SJCRH30 (cell line): Measurements from ENCODE around the gene SLC50A1. TPM values are rescaled to one million over a fixed set of nuclear protein-coding genes. Genes with fewer than 3 reads are reported as not detected.

Experiments
- DNase-seq, 2 experiments: peaks; one replicate each; pipeline ENCODE4 v3.0.0-alpha.2; 2015 to 2020
- H3K27ac ChIP-seq: fragments of 250-450 bp; sonication (Bioruptor Pico); 2 replicates; pipeline ENCODE4 v1.5.1; 2020; ENCODE audit warnings: mild to moderate bottlenecking, moderate library complexity
- H3K27me3 ChIP-seq: fragments of 250-450 bp; sonication (Bioruptor Pico); 2 replicates; pipeline ENCODE4 v1.5.1; 2020; ENCODE audit warnings: mild to moderate bottlenecking, moderate library complexity
- H3K36me3 ChIP-seq: fragments of 250-450 bp; sonication (Bioruptor Pico); 2 replicates; pipeline ENCODE4 v1.5.1; 2020; ENCODE audit warnings: mild to moderate bottlenecking, moderate library complexity
- H3K4me1 ChIP-seq: fragments of 250-450 bp; sonication (Bioruptor Pico); 2 replicates; pipeline ENCODE4 v1.5.1; 2020; ENCODE audit warnings: mild to moderate bottlenecking, moderate library complexity
- H3K4me3 ChIP-seq: fragments of 250-450 bp; sonication (Bioruptor Pico); 2 replicates; pipeline ENCODE4 v1.5.1; 2020; ENCODE audit warnings: mild to moderate bottlenecking, moderate library complexity
- H3K9me3 ChIP-seq: fragments of 250-450 bp; sonication (Bioruptor Pico); replicated peaks from 2 replicates; pipeline ENCODE4 v1.5.1; 2020; ENCODE audit warnings: mild to moderate bottlenecking, moderate library complexity
- total RNA-seq: library from RNA; depleted of rRNA; stranded (reverse); fragments of >200 nt; shearing (Covaris generic); gene quantifications from 2 replicates; pipeline ENCODE4 v1.2.3, GENCODE V29; 2014

SLC50A1 gene
- total RNA-seq, 1 experiment from 2014 or later = 12.9 TPM

- DNase-seq = peak in 1 of 2 experiments; percentile 48
- Histone ChIP-seq H3K4me1 (peaks cover 52% of the 10 kb centered on the region), H3K27ac (no peak overlapping the region), H3K27me3 (peaks cover 14% of the 10 kb centered on the region; the same call in 1 of the 2 replicates), H3K9me3 (no peaks in the 10 kb centered on the region), H3K36me3 (no peaks in the 10 kb centered on the region), H3K4me3 (peak overlapping the region; percentile 58)
These were observed 9.6 kb upstream of the SLC50A1 start for GRCh38 chr1:155125946-155126555.

GRCh38 chr1:155126556-155127104 is 9.0 kb upstream of the SLC50A1 start:
- peaks cover 14% of the 10 kb centered on the region; the same call in 1 of the 2 replicates for H3K27me3 ChIP-seq
- peak; percentile 48 to 56 for DNase-seq
- H3K4me3 ChIP-seq = peak overlapping the region; percentile 58
- H3K36me3 ChIP-seq = no peaks in the 10 kb centered on the region
- peak overlapping the region; percentile 18; the same call in 1 of the 2 replicates for H3K27ac ChIP-seq
- H3K9me3 ChIP-seq = no peaks in the 10 kb centered on the region
- H3K4me1 ChIP-seq = peaks cover 52% of the 10 kb centered on the region

- H3K27ac ChIP-seq = peak within 1 kb of the TSS; percentile 18; the same call in 1 of the 2 replicates
These were observed 8.3 kb upstream of the SLC50A1 start, which contains the start of gene EFNA1 for GRCh38 chr1:155127105-155127966. TSS of gene EFNA1 (plus strand) at chr1:155127876. CDS start at chr1:155127978, 102 bp downstream.

GRCh38 chr1:155127967-155128754 is 7.5 kb upstream of the SLC50A1 start:
- DNase-seq = no peak
- no peaks in the 10 kb centered on the region for H3K36me3 ChIP-seq
- peak overlapping the region; percentile 58 for H3K4me3 ChIP-seq
- peaks cover 14% of the 10 kb centered on the region; the same call in 1 of the 2 replicates for H3K27me3 ChIP-seq
- H3K9me3 ChIP-seq = no peaks in the 10 kb centered on the region
- H3K4me1 ChIP-seq = peaks cover 52% of the 10 kb centered on the region
- no peak overlapping the region for H3K27ac ChIP-seq

More at GRCh38 chr1:155127105-155127966, 8.3 kb upstream of the SLC50A1 start, which contains the start of gene EFNA1:
- H3K27me3 ChIP-seq = peaks cover 14% of the 10 kb centered on the region; the same call in 1 of the 2 replicates
- peaks cover 52% of the 10 kb centered on the region for H3K4me1 ChIP-seq
- H3K36me3 ChIP-seq = no peaks in the 10 kb centered on the region
- H3K9me3 ChIP-seq = no peaks in the 10 kb centered on the region
- peak within 1 kb of the TSS; percentile 58 for H3K4me3 ChIP-seq
- DNase-seq = peak; percentile 44 to 57

GRCh38 chr1:155128755-155129473 is 6.7 kb upstream of the SLC50A1 start:
- H3K36me3 ChIP-seq = no peaks in the 10 kb centered on the region
- no peak overlapping the region; the same call in 1 of the 2 replicates for H3K4me3 ChIP-seq
- no peak for DNase-seq
- H3K4me1 ChIP-seq = peaks cover 49% of the 10 kb centered on the region
- H3K27ac ChIP-seq = no peak overlapping the region
- H3K9me3 ChIP-seq = no peaks in the 10 kb centered on the region
- peaks cover 11% of the 10 kb centered on the region; the same call in 1 of the 2 replicates for H3K27me3 ChIP-seq

- Histone ChIP-seq H3K9me3 (no peaks in the 10 kb centered on the region), H3K27ac (no peak overlapping the region), H3K27me3 (peaks cover 11% of the 10 kb centered on the region; the same call in 1 of the 2 replicates), H3K4me1 (peaks cover 34% of the 10 kb centered on the region), H3K4me3 (no peak overlapping the region), H3K36me3 (no peaks in the 10 kb centered on the region)
- no peak for DNase-seq
These were observed 5.2 kb upstream of the SLC50A1 start for GRCh38 chr1:155130272-155131006.

- peaks cover 8% of the 10 kb centered on the region; the same call in 1 of the 2 replicates for H3K27me3 ChIP-seq
- no peak overlapping the region for H3K27ac ChIP-seq
- H3K36me3 ChIP-seq = no peaks in the 10 kb centered on the region
- no peaks in the 10 kb centered on the region for H3K9me3 ChIP-seq
- H3K4me3 ChIP-seq = no peak overlapping the region
- peaks cover 26% of the 10 kb centered on the region for H3K4me1 ChIP-seq
- DNase-seq = no peak
These were observed 4.4 kb upstream of the SLC50A1 start for GRCh38 chr1:155131285-155131684.

- H3K36me3 ChIP-seq = no peaks in the 10 kb centered on the region
- no peak overlapping the region for H3K27ac ChIP-seq
- no peak overlapping the region for H3K4me3 ChIP-seq
- peaks cover 22% of the 10 kb centered on the region for H3K4me1 ChIP-seq
- peaks cover 8% of the 10 kb centered on the region; the same call in 1 of the 2 replicates for H3K27me3 ChIP-seq
- H3K9me3 ChIP-seq = no peaks in the 10 kb centered on the region
- no peak for DNase-seq
These were observed 3.8 kb upstream of the SLC50A1 start for GRCh38 chr1:155131856-155132255.

- no peak for DNase-seq
- peaks cover under 1% of the 10 kb centered on the region; the same call in 1 of the 2 replicates for H3K27me3 ChIP-seq
- H3K4me3 ChIP-seq = no peak overlapping the region
- H3K4me1 ChIP-seq = peaks cover 13% of the 10 kb centered on the region
- H3K9me3 ChIP-seq = no peaks in the 10 kb centered on the region
- H3K27ac ChIP-seq = no peak overlapping the region
- H3K36me3 ChIP-seq = no peaks in the 10 kb centered on the region
These were observed 1.8 kb upstream of the SLC50A1 start for GRCh38 chr1:155133799-155134281.

GRCh38 chr1:155134322-155134721 is 1.3 kb upstream of the SLC50A1 start:
- no peaks in the 10 kb centered on the region for H3K27me3 ChIP-seq
- H3K27ac ChIP-seq = peak overlapping the region; percentile 59; the same call in 1 of the 2 replicates
- H3K36me3 ChIP-seq = no peaks in the 10 kb centered on the region
- H3K4me3 ChIP-seq = no peak overlapping the region
- no peaks in the 10 kb centered on the region for H3K9me3 ChIP-seq
- no peak for DNase-seq
- H3K4me1 ChIP-seq = peaks cover 8% of the 10 kb centered on the region; the same call in 1 of the 2 replicates

GRCh38 chr1:155134880-155135414 is 705 bp upstream of the SLC50A1 start:
- Histone ChIP-seq H3K27me3 (no peaks in the 10 kb centered on the region), H3K4me1 (peaks cover 2% of the 10 kb centered on the region; the same call in 1 of the 2 replicates), H3K36me3 (no peaks in the 10 kb centered on the region), H3K4me3 (peak overlapping the region; percentile 62), H3K27ac (peak overlapping the region; percentile 59), H3K9me3 (no peaks in the 10 kb centered on the region)
- peak; percentile 70 to 76 for DNase-seq

- Histone ChIP-seq H3K27ac (no peak overlapping the region; the same call in 1 of the 2 replicates), H3K27me3 (no peaks in the 10 kb centered on the region), H3K36me3 (no peaks in the 10 kb centered on the region), H3K4me1 (no peaks in the 10 kb centered on the region; the same call in 1 of the 2 replicates), H3K4me3 (peak overlapping the region; percentile 62), H3K9me3 (no peaks in the 10 kb centered on the region)
- no peak for DNase-seq
These were observed 1.1 kb downstream of the SLC50A1 start for GRCh38 chr1:155136748-155137147.
